A673 (cell line): ENCODE results near the gene CLCN4. TPM values are rescaled to one million over a fixed set of nuclear protein-coding genes. Genes with fewer than 3 reads are reported as not detected.

Source experiments
- BruUV-seq: library from RNA; stranded (reverse); fragments of 400-500 nt; replicated peaks from 2 replicates; lab custom pipeline; 2021; lab: Mats Ljungman, UMichigan
- CTCF ChIA-PET: fragments of 300-600 bp; sonication (Branson Sonifier 250); formaldehyde crosslinking; loops from one replicate; lab custom pipeline; 2022; ENCODE audit warnings: antibody characterized with exemption; lab: Charles Lee
- POLR2A ChIA-PET: fragments of 300-600 bp; sonication (Branson Sonifier 250); formaldehyde crosslinking; loops from one replicate; lab custom pipeline; 2022; ENCODE audit warnings: antibody characterized with exemption; ENCODE audit not compliant: low non-redundant PET; lab: Charles Lee
- DNase-seq: peaks from one replicate; pipeline ENCODE4 v3.0.0-alpha.2; 2015; ENCODE audit warnings: low spot score
- H3K27ac ChIP-seq: fragments of 200-600 bp; sonication (generic); 2 replicates; pipeline ENCODE4 v1.5.1; 2016; ENCODE audit warnings: mixed run types, low read depth, mild to moderate bottlenecking, mixed read lengths, antibody characterized with exemption, low read length; ENCODE audit not compliant: poor library complexity, severe bottlenecking
- H3K27me3 ChIP-seq: fragments of 200-600 bp; sonication (generic); replicated peaks from 2 replicates; pipeline ENCODE4 v1.6.1; 2017; ENCODE audit warnings: mixed run types, low read depth, mild to moderate bottlenecking, mixed read lengths, antibody characterized with exemption, low read length; ENCODE audit not compliant: insufficient read depth, poor library complexity
- H3K36me3 ChIP-seq: fragments of 200-600 bp; sonication (generic); 2 replicates; pipeline ENCODE4 v1.6.1; 2016; ENCODE audit warnings: mixed run types, mild to moderate bottlenecking, mixed read lengths, antibody characterized with exemption, low read length; ENCODE audit not compliant: insufficient read depth, poor library complexity, severe bottlenecking
- H3K4me1 ChIP-seq: fragments of 200-600 bp; sonication (generic); 2 replicates; pipeline ENCODE4 v1.6.1; 2017; ENCODE audit warnings: mixed run types, mild to moderate bottlenecking, mixed read lengths, antibody characterized with exemption, low read length; ENCODE audit not compliant: insufficient read depth, poor library complexity, severe bottlenecking
- H3K4me3 ChIP-seq: fragments of 200-600 bp; sonication (generic); 2 replicates; pipeline ENCODE4 v1.5.1; 2016; ENCODE audit warnings: low read depth, mixed run types, mild to moderate bottlenecking, mixed read lengths, low read length; ENCODE audit not compliant: poor library complexity, severe bottlenecking
- H3K9me3 ChIP-seq: fragments of 200-600 bp; sonication (generic); 2 replicates; pipeline ENCODE4 v1.6.1; 2016; ENCODE audit warnings: mixed run types, low read depth, mild to moderate bottlenecking, mixed read lengths, antibody characterized with exemption, low read length; ENCODE audit not compliant: poor library complexity, severe bottlenecking
- CTCF ChIP-seq: fragments of 300-800, 200-600 bp; sonication (generic); conservative IDR thresholded peaks from 2 replicates; pipeline ENCODE4 v1.5.1; 2017; ENCODE audit warnings: low read depth, mild to moderate bottlenecking, antibody characterized with exemption, low read length, moderate library complexity, mixed read lengths
- EZH2 ChIP-seq: fragments of 200-600 bp; sonication (generic); IDR thresholded peaks from 2 replicates; pipeline ENCODE4 v1.6.1; 2017; ENCODE audit warnings: borderline replicate concordance, low read depth, mild to moderate bottlenecking, mixed read lengths, antibody characterized with exemption, low read length; ENCODE audit not compliant: poor library complexity, severe bottlenecking
- intact Hi-C: fragments of 100-400 bp; cut with micrococcal nuclease; formaldehyde crosslinking; loops from one replicate; pipeline ENCODE4 v1.10.0; 2022; ENCODE audit not compliant: unreplicated experiment
- total RNA-seq: library from RNA; stranded (reverse); gene quantifications from 2 replicates; pipeline ENCODE4 v1.2.3, GENCODE V29; 2021

Gene CLCN4
- total RNA-seq, 1 experiment from 2014 or later = 1.7 TPM

GRCh38 chrX:10111364-10112148, 45.2 kb upstream of the CLCN4 start:
- ChIA-PET POLR2A (no interaction called here), CTCF (no interaction called here)
- no peak for DNase-seq
- Histone ChIP-seq H3K27ac (no peak overlapping the region), H3K4me1 (no peaks in the 10 kb centered on the region), H3K9me3 (peaks cover 3% of the 10 kb centered on the region), H3K4me3 (no peak overlapping the region), H3K27me3 (no peaks in the 10 kb centered on the region), H3K36me3 (peaks cover 1% of the 10 kb centered on the region)
- no TSS peak for BruUV-seq
- no peak for TF ChIP-seq EZH2
- no peak for TF ChIP-seq CTCF
- intact Hi-C loops = loop anchor here (10.0 kb wide), 1 partner anchor 1137 kb away; no protein-coding TSS in a partner anchor

GRCh38 chrX:10112510-10112909, 44.3 kb upstream of the CLCN4 start:
- Histone ChIP-seq H3K9me3 (peaks cover 8% of the 10 kb centered on the region), H3K27ac (no peak overlapping the region), H3K36me3 (peaks cover 4% of the 10 kb centered on the region), H3K4me3 (no peak overlapping the region), H3K27me3 (no peaks in the 10 kb centered on the region), H3K4me1 (no peaks in the 10 kb centered on the region)
- DNase-seq = no peak
- BruUV-seq = no TSS peak
- ChIA-PET CTCF (no interaction called here), POLR2A (no interaction called here)
- no peak for TF ChIP-seq CTCF
- no peak for TF ChIP-seq EZH2
- intact Hi-C loops = loop anchor here (10.0 kb wide), 1 partner anchor 1138 kb away; no protein-coding TSS in a partner anchor

- intact Hi-C loops = loop anchor here (10.0 kb wide), 1 partner anchor 1140 kb away; no protein-coding TSS in a partner anchor
- H3K9me3 ChIP-seq = peaks cover 31% of the 10 kb centered on the region
- POLR2A ChIA-PET = no interaction called here
- H3K27ac ChIP-seq = no peak overlapping the region
- H3K4me3 ChIP-seq = no peak overlapping the region
- H3K4me1 ChIP-seq = no peaks in the 10 kb centered on the region
- no peaks in the 10 kb centered on the region for H3K27me3 ChIP-seq
- no TSS peak for BruUV-seq
- no peak for TF ChIP-seq CTCF
- no peak for TF ChIP-seq EZH2
- CTCF ChIA-PET = interaction anchor here (0.6 kb wide), 1 partner anchor 226 kb away, joined by 3 read pairs; no protein-coding TSS in a partner anchor
- DNase-seq = no peak
- H3K36me3 ChIP-seq = peaks cover 22% of the 10 kb centered on the region
Measured at GRCh38 chrX:10115082-10115481, 41.7 kb upstream of the CLCN4 start.
